HUES6 (cell line): ENCODE data around the gene TNRC6B.

Experiments
- H3K27ac ChIP-seq: 2 replicates; pipeline ENCODE4 v1.7.0; 2013; ENCODE audit warnings: low read depth, mild to moderate bottlenecking, low read length, inconsistent platforms
- H3K27me3 ChIP-seq: 2 replicates; pipeline ENCODE4 v1.6.1; 2013; ENCODE audit warnings: low read length; ENCODE audit not compliant: control insufficient read depth, insufficient read depth
- H3K36me3 ChIP-seq: 2 replicates; pipeline ENCODE4 v1.6.1; 2013; ENCODE audit warnings: low read length; ENCODE audit not compliant: control insufficient read depth, insufficient read depth
- H3K4me1 ChIP-seq: 2 replicates; pipeline ENCODE4 v1.6.1; 2013; ENCODE audit warnings: low read length; ENCODE audit not compliant: control insufficient read depth, insufficient read depth
- H3K4me3 ChIP-seq: 2 replicates; pipeline ENCODE4 v1.5.1; 2013; ENCODE audit warnings: low read depth, low read length
- H3K9ac ChIP-seq: one replicate; pipeline ENCODE4 v1.6.1; 2013; ENCODE audit warnings: mild to moderate bottlenecking, low read length
- H3K9me3 ChIP-seq: 2 replicates; pipeline ENCODE4 v1.6.1; 2013; ENCODE audit warnings: low read depth, low read length; ENCODE audit not compliant: control insufficient read depth, insufficient read depth

The TNRC6B gene

DNA sequence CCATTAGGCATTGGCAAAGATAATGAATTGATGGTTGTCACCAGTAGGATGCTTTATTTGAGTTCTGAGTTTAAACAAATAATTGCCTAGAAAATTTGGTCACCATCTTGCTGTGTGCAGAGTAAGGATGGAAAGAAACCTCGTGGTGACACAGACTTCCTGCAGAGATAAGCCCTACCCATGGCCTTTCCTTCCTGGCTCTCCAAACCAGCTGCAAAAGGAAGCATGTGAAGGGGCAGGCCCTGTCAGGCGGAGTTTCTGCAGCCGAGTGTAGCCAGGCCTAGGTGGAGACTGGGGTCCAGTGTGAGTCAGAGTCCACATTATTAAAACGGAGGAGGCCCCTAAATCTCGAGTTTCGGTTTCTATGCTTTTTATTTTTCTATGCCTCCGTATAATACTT is 85.5 kb downstream of the TNRC6B start:
- Histone ChIP-seq H3K4me3 (no peak overlapping the region), H3K27ac (no peak overlapping the region), H3K27me3 (no peaks in the 10 kb centered on the region), H3K9me3 (no peaks in the 10 kb centered on the region), H3K4me1 (no peaks in the 10 kb centered on the region), H3K36me3 (peaks cover 59% of the 10 kb centered on the region), H3K9ac (no peak overlapping the region)

GRCh38 chr22:40265783-40266182 is 88.1 kb downstream of the TNRC6B start:
- H3K9me3 ChIP-seq, result no peaks in the 10 kb centered on the region
- no peaks in the 10 kb centered on the region for H3K27me3 ChIP-seq
- no peak overlapping the region for H3K9ac ChIP-seq
- no peak overlapping the region for H3K4me3 ChIP-seq
- no peak overlapping the region for H3K27ac ChIP-seq
- H3K4me1 ChIP-seq, result no peaks in the 10 kb centered on the region
- H3K36me3 ChIP-seq, result peaks cover 61% of the 10 kb centered on the region

DNA sequence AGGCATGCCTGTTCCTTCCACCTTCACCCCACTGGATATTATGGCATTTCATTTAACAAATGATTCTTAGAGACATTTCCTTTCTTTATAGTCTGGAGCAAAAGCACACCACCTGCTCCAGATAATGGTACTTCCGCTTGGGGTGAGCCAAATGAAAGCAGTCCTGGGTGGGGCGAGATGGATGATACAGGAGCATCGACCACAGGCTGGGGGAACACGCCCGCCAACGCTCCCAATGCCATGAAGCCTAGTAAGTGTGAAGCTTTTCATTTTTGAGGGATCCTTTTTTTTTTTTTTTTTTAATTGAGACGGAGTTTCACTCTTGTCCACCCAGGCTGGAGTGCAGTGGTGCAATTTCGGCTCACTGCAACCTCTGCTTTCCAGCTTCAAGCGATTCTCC is 92.3 kb downstream of the TNRC6B start:
- no peaks in the 10 kb centered on the region; the same call in 1 of the 2 replicates for H3K4me1 ChIP-seq
- no peaks in the 10 kb centered on the region for H3K27me3 ChIP-seq
- H3K9me3 ChIP-seq, result no peaks in the 10 kb centered on the region
- H3K9ac ChIP-seq, result no peak overlapping the region
- H3K4me3 ChIP-seq, result no peak overlapping the region
- no peak overlapping the region for H3K27ac ChIP-seq
- H3K36me3 ChIP-seq, result peaks cover 71% of the 10 kb centered on the region

- H3K9me3 ChIP-seq, result no peaks in the 10 kb centered on the region
- H3K27me3 ChIP-seq, result no peaks in the 10 kb centered on the region
- no peaks in the 10 kb centered on the region; the same call in 1 of the 2 replicates for H3K4me1 ChIP-seq
- peaks cover 64% of the 10 kb centered on the region for H3K36me3 ChIP-seq
- H3K9ac ChIP-seq, result no peak overlapping the region
- H3K4me3 ChIP-seq, result no peak overlapping the region
- H3K27ac ChIP-seq, result no peak overlapping the region
Measured at GRCh38 chr22:40270748-40271373, 93.1 kb downstream of the TNRC6B start.

GRCh38 chr22:40271440-40271839 is 93.7 kb downstream of the TNRC6B start:
- Histone ChIP-seq H3K9ac (no peak overlapping the region), H3K4me1 (no peaks in the 10 kb centered on the region; the same call in 1 of the 2 replicates), H3K36me3 (peaks cover 62% of the 10 kb centered on the region), H3K4me3 (no peak overlapping the region), H3K27me3 (no peaks in the 10 kb centered on the region), H3K9me3 (no peaks in the 10 kb centered on the region), H3K27ac (no peak overlapping the region)

DNA sequence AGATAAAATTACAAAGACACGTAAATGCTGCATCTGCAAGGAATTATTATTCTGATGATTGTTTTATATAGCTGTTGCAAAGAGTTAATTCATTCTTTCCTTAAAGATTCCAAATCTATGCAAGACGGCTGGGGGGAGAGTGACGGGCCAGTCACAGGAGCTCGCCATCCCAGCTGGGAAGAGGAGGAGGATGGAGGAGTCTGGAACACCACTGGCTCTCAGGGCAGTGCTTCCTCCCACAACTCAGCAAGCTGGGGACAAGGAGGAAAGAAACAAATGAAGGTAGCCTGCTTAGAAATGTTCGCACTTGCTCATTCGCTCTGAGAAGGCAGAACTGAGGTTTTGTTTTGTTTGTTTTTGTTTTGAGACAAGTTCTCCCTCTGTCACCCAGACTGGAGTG is 95.6 kb downstream of the TNRC6B start:
- H3K36me3 ChIP-seq, result peaks cover 67% of the 10 kb centered on the region
- no peak overlapping the region for H3K4me3 ChIP-seq
- H3K4me1 ChIP-seq, result no peaks in the 10 kb centered on the region; the same call in 1 of the 2 replicates
- no peak overlapping the region for H3K27ac ChIP-seq
- H3K27me3 ChIP-seq, result no peaks in the 10 kb centered on the region
- no peaks in the 10 kb centered on the region for H3K9me3 ChIP-seq
- no peak overlapping the region for H3K9ac ChIP-seq

GRCh38 chr22:40276996-40277823 is 99.5 kb downstream of the TNRC6B start:
- no peaks in the 10 kb centered on the region for H3K27me3 ChIP-seq
- H3K4me3 ChIP-seq, result no peak overlapping the region
- H3K4me1 ChIP-seq, result no peaks in the 10 kb centered on the region; the same call in 1 of the 2 replicates
- H3K9me3 ChIP-seq, result no peaks in the 10 kb centered on the region
- no peak overlapping the region for H3K27ac ChIP-seq
- peaks cover 84% of the 10 kb centered on the region for H3K36me3 ChIP-seq
- H3K9ac ChIP-seq, result no peak overlapping the region

DNA sequence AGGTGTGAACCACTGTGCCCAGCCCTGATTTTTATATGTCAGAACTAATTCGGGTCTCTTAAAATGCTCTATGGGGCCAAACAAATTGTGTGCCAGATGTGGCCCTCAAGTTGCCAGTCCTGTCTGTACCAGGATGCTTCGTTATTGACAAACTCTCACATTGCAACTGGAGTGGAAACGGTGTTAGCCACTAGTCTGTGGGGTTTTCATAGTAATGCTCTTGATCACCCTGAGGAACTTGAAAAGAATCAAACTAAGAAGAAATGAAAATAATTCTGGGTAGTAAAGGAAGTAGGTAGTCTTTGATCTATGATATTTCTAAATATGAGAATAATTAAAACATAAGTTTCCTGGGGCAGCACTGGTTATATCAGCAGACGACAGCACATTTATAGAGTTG is 101.3 kb downstream of the TNRC6B start:
- no peaks in the 10 kb centered on the region for H3K4me1 ChIP-seq
- no peaks in the 10 kb centered on the region for H3K27me3 ChIP-seq
- H3K27ac ChIP-seq, result no peak overlapping the region
- H3K9ac ChIP-seq, result no peak overlapping the region
- no peaks in the 10 kb centered on the region for H3K9me3 ChIP-seq
- no peak overlapping the region for H3K4me3 ChIP-seq
- peaks cover 73% of the 10 kb centered on the region for H3K36me3 ChIP-seq

- H3K9me3 ChIP-seq, result no peaks in the 10 kb centered on the region
- no peak overlapping the region for H3K27ac ChIP-seq
- H3K27me3 ChIP-seq, result no peaks in the 10 kb centered on the region
- no peak overlapping the region for H3K4me3 ChIP-seq
- peaks cover 85% of the 10 kb centered on the region for H3K36me3 ChIP-seq
- H3K4me1 ChIP-seq, result no peaks in the 10 kb centered on the region
- H3K9ac ChIP-seq, result no peak overlapping the region
Measured at GRCh38 chr22:40281717-40282116, 104.0 kb downstream of the TNRC6B start.

DNA sequence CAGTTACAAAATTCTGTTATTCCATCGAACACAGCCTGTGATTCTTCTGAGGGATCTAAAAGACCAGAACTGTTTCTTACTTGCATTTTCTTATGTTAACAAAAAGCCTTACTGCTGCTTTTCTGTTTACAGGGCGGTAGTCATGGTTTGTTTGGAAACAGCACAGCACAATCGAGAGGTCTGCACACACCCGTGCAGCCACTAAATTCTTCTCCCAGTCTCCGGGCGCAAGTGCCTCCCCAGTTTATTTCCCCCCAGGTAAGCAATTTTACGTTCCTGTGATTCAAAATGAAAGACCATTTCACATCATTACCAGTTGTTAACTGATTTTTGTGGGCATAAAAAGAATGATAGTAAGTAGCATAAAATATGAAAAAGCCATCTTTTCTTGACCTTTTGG is 107.8 kb downstream of the TNRC6B start:
- Histone ChIP-seq H3K4me1 (no peaks in the 10 kb centered on the region), H3K36me3 (peaks cover 83% of the 10 kb centered on the region), H3K27ac (no peak overlapping the region), H3K27me3 (no peaks in the 10 kb centered on the region), H3K9ac (no peak overlapping the region), H3K9me3 (no peaks in the 10 kb centered on the region), H3K4me3 (no peak overlapping the region)

DNA sequence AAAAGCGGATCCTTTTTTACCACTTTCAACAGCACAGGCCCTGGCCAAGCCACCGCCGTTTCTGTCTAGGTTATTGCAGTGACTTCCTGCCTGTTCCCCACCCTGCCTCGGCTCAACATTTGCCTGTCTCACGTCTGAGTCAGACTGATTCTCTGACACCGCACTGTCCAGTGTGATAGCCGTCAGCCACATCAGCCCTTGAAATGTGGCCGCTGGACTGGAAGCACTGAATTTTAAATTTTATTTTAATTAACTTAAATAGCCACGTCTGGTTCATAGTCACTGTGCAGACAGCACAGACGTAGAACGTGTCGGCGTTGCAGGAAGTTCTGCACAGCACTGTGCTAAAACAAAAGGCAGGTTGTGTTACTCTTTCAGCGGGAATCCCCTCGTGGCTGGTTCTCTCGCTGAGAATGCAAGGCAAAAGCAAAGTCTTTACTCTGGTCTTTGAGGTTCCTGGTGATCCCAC is 112.3 kb downstream of the TNRC6B start:
- H3K27me3 ChIP-seq, result no peaks in the 10 kb centered on the region
- no peaks in the 10 kb centered on the region for H3K4me1 ChIP-seq
- H3K4me3 ChIP-seq, result no peak overlapping the region
- no peak overlapping the region for H3K9ac ChIP-seq
- peaks cover 81% of the 10 kb centered on the region for H3K36me3 ChIP-seq
- H3K9me3 ChIP-seq, result no peaks in the 10 kb centered on the region
- no peak overlapping the region for H3K27ac ChIP-seq
